ENCODE measurements around the gene TNS3. TPM values are rescaled to one million over a fixed set of nuclear protein-coding genes. Genes with fewer than 3 reads are reported as not detected.
"Not testable (repeated sequence)": the region's sequence is repeated elsewhere in the genome, so short reads cannot be mapped to it uniquely, and the experiment has no call there.

The TNS3 gene
- not detected for total RNA-seq

- DNase-seq, result no peak
Measured at GRCh38 chr7:47581804-47582763, at the start of gene TNS3. Gene TNS3, minus strand, starts transcription at chr7:47582111. Its CDS starts 142,475 bp downstream, at chr7:47439636.

- DNase-seq, result no peak
Measured at GRCh38 chr7:47631711-47632110, 49.8 kb upstream of the TNS3 start.

DNA sequence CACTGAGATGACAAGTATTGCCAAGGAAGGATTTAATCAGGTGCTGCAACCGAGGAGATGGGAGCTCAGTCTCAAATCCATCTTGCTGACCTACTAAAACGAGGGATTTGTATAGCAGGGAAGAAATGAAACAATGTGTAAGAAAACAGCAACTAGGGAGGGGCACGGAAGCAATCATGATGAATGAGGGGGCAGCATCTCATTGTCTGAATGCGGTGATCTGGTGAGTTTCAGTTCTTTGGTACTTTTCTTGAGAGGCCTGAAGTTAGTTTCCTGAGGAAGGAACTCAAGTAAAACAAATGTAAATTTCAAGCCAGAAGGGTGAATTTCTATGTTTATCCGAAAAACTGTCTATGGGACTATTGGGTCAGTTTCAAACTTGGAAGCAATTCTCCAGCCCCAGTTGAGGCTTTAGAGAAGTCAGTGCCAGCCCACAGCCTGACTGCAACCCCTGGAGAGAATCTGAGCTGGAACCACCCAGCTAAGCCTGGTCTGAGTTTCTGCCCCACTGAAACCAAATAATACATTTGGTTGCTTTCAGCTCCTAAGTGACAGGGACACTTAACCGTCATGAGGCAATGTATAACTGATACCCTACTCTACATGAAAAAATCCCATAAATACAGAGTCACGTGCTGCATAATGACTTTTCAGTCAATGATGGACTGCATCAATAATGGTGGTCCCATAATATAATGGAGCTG lies 45.8 kb upstream of the TNS3 start:
- DNase-seq, result no peak

- DNase-seq, result no peak
Measured at GRCh38 chr7:47625861-47626715, 44.2 kb upstream of the TNS3 start.

GRCh38 chr7:47624689-47625088 lies 42.8 kb upstream of the TNS3 start:
- DNase-seq, result no peak

DNA sequence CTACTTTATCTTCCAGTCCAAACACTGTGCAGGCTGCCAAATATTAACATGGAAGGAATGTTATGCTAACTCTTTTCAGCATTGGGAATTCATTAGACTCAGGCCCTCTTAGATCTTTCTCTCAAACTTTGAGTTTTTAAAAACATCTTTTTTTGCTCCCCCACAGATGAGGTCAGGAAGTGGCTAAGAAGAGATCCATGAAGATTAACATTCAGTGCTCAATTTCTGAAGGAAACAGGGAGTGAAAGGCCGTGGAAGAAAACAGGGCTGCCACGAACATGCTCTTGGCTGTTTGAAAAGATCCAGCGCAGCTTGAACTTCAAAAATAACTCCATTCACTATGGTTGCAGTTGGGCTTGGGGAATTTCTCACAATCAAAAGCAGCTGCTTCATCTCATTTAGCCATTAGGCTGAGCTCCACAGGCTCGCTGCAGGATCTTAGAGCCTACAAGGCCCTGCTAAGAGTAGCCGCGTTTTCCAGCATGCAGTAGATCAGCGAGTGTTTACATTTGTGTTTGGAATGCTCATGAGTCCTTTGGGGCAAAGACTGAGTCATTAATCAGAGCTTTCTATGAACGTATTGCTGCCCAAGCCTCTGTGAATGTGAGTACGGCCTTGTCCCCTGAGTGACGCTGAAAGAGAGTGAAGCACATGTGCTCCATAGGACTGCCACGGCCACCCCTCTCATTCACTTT lies 41.2 kb upstream of the TNS3 start:
- no peak for DNase-seq

DNA sequence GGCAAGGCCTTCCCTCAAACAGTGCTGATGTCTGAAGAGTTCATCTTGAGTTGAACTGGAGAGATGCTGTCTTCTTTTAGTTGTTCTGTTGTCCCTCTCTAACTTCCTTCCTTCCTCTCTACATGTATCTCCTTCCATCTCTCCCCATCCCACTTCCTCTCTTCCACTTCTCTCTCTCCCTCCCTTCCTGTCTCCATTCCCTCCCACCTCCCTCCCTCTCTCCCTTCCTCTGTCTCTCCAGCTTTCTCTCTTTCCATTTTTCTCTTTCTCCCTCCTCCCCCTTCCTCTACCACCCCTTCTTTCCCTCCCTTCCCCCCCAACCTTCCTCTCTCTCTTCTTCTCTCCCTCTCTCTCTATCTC lies 40.7 kb upstream of the TNS3 start:
- DNase-seq, result no peak

- no peak for DNase-seq
Measured at GRCh38 chr7:47621979-47622561, 40.2 kb upstream of the TNS3 start.

GRCh38 chr7:47621347-47621746 lies 39.4 kb upstream of the TNS3 start:
- DNase-seq, result no peak

GRCh38 chr7:47619806-47620205 lies 37.9 kb upstream of the TNS3 start:
- DNase-seq, result no peak

DNA sequence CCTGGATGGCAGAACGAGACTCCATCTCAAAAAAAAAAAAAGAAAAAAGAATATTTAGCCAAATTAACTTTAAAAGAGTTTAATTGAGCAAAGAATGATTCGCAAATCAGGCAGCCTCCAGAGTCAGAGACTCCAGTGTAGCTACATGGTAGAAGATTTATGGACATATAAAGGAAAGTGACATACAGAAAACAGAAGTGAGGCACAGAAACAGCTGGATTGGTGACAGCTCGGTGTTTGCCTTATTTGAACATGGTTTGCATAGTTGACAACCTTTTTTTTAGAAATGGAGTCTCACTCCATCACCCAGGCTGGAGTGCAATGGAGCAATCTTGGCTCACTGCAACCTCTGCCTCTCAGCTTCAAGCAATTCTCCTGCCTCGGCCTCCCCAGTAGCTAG lies 35.2 kb upstream of the TNS3 start:
- DNase-seq, result no peak

DNA sequence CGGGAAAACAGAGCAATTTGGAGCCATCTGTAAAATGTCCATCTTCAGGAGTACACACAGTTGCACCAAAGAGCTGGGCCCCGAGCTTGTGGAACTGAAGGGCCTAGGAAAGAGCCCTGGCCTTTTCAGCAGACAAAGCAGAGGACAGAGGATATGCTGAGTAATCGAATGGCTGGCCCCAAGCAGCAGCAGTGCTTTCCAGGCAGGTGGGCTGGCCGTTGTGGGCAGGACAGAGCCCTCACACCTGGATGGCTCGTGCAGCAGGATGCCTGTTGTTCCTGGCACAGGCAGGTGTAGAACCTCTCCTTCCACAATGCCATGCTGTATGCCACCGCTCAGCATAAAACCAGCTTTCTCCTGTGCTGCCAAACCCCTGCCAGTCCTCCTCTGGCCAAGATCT lies 32.5 kb upstream of the TNS3 start:
- no peak for DNase-seq

- no peak for DNase-seq
Measured at GRCh38 chr7:47611045-47611511, 29.2 kb upstream of the TNS3 start.

DNA sequence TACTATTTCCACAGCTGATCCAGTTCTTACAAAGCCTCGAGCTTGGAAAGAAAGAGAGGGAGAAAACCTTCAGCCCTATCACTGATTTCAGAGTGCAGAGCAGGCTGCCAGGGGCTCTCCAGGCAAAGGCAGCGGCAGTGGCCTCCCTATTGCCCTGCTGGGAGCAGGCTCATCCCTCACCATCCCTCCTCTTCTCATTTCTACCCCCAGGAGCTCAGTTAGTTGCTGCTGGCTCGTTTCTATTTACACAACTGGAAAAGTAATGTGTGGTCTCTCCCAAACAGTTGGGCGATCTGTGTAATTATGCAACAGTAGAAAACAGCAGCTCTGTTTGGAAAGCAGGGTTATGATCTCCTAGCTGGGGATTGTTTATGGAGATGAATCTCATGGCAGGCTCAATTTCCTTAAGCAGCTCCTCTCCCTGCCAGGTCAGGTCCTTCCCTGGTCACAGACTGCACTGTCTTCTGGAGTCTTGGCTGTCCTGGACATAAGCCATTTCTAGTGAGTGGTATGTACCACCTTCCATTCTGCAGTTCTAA lies 28.7 kb upstream of the TNS3 start:
- DNase-seq, result no peak

GRCh38 chr7:47609803-47610452 lies 28.0 kb upstream of the TNS3 start:
- DNase-seq, result no peak

GRCh38 chr7:47606593-47607046 lies 24.7 kb upstream of the TNS3 start:
- not testable (repeated sequence) for DNase-seq

- DNase-seq, result no peak
Measured at GRCh38 chr7:47605816-47606575, 24.1 kb upstream of the TNS3 start.

DNA sequence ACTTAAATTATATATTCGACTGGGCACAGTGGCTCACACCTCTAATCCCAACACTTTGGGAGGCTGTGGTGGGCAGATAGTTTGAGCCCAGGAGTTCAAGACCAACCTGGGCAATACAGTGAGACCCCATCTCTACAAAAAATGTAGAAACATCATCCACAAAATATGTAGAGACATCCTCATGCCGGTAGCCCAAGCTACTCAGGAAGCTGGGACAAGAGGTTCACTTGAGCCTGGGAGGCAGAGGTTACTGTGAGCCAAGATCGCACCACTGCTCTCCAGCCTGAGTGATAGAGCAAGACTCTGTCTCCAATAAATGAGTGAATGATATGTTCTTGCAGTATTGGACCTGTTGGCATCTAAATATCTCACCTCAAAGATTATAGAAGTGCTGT lies 22.6 kb upstream of the TNS3 start:
- no peak for DNase-seq

- not testable (repeated sequence) for DNase-seq
Measured at GRCh38 chr7:47603514-47604255, 21.8 kb upstream of the TNS3 start.

Data from effector CD4-positive, alpha-beta T cell (primary cell).